Subcutaneous adipose tissue (tissue), 4 donors: Measurements from ENCODE around the gene ANO7. TPM values are rescaled to one million over a fixed set of nuclear protein-coding genes. Genes with fewer than 3 reads are reported as not detected.

Experiments used
- total RNA-seq, 4 donors: library from RNA; depleted of rRNA; stranded (reverse); fragments of >200 nt; gene quantifications; one replicate each; pipeline ENCODE4 v1.1.0, GENCODE V29; 2016
- TF ChIP-seq, protein P1 (sequence below): fragments of 450-650 bp; IDR thresholded peaks from one replicate; pipeline ENCODE4 v1.5.1; 2016; ENCODE audit warnings: low read depth, mild to moderate bottlenecking, control low read depth, antibody characterized with exemption, moderate library complexity

Gene ANO7
- total RNA-seq, 4 donors from 2014 or later, result 0.34 to 0.66 (median 0.65) TPM; not detected in 1

DNA sequence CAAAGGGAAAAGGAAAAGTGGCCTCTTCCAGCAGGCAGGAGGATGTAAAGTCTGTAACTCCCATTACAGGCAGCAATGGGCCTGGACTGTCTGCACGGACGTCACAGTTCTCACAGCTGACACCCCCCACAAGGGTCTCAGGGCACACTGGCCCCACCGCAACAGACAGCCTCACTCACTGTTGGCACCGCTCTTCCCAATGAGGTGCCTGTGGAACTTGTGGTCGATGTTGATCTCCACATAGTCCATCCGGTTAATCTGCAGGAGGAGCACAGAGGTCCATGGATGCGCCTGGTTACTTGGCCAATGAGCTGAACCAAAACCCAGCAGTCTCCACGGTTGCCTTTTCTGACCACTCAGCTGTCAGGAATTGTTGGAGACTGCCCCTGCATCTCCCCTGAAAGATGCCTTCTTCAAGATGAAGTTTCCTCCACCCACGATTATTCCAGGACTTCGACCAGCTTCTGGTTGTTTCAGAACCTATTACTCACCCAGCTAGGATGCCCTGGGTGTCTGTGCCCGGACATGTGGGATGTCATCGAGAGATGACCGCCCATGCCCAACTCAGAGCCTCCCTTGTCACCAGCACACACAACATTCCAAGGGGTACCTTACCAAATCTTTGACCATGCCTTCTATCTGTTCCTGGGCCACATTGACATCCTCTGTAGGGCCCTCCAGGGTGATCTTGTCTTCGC is 64.5 kb downstream of the ANO7 start:
- TF ChIP-seq, protein P1, sequence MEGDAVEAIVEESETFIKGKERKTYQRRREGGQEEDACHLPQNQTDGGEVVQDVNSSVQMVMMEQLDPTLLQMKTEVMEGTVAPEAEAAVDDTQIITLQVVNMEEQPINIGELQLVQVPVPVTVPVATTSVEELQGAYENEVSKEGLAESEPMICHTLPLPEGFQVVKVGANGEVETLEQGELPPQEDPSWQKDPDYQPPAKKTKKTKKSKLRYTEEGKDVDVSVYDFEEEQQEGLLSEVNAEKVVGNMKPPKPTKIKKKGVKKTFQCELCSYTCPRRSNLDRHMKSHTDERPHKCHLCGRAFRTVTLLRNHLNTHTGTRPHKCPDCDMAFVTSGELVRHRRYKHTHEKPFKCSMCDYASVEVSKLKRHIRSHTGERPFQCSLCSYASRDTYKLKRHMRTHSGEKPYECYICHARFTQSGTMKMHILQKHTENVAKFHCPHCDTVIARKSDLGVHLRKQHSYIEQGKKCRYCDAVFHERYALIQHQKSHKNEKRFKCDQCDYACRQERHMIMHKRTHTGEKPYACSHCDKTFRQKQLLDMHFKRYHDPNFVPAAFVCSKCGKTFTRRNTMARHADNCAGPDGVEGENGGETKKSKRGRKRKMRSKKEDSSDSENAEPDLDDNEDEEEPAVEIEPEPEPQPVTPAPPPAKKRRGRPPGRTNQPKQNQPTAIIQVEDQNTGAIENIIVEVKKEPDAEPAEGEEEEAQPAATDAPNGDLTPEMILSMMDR, result no peak

DNA sequence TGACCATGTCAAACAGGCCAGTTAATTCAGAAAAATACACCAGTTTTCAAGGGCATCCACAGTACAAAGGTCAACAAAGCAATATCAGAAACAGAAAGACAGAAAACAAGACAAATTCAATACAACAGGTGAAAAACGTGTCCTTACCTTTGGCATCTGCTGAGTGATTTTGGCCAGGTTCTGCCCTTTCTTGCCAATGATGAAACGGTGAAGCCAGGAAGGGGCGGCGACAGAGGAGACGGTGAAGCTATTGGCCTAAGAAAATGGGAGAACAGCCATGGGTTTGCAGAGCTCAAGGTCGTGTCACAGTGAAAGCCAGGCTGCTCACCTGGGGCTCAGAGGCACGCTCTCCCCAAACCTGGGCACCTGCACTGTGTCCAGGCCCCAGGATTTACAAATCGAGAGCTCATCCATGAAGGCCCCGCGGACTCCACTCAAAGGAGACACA is 66.5 kb downstream of the ANO7 start:
- TF ChIP-seq, protein P1, result no peak

DNA sequence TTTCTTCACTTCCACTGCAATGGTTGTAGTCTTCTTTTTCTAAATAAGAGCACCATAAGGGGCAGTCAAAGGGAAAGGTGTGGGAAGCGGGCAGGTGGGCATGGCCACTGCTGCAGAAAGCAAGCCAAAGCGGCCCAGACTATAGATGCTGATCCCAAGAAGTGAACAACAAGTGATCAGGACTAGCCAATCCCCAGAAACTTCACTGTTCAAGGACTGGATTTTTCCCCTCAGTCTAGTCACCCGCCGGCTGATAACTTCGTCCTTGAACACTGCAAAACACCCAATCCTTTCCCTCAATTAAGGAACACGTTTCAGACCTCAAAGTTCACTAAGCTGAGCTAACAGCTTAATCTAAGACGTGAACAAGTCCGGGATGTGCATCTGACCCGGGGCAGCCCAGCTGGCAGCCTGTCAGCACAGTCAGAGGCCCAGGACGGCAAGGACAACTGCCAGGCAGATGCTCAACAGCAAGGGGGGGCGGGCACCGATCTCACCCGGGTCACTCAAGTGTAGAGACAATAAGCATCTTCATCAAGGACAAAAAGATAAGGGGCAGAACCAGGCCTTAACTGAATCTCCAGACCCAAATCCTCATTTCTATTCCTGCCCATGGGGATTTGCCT is 67.2 kb downstream of the ANO7 start:
- TF ChIP-seq, protein P1, result no peak

DNA sequence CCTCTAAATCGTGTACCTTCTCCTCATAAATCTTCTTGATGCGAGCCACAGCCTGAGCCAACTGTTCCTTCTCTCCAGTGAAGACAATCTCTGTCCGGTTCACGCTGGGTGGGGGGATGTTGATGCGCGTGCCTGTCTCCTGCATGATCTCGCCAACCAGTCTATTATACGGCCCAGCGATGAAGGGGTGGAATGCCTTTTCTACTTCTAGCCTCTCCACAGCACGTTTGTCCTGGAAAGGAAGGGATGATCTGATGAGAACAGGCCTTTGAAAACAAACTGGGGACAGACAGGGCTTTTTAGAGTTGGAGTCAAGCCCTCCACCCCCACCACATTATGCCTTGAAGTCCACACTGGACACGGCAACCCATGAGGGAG is 67.7 kb downstream of the ANO7 start:
- TF ChIP-seq, protein P1, result no peak

DNA sequence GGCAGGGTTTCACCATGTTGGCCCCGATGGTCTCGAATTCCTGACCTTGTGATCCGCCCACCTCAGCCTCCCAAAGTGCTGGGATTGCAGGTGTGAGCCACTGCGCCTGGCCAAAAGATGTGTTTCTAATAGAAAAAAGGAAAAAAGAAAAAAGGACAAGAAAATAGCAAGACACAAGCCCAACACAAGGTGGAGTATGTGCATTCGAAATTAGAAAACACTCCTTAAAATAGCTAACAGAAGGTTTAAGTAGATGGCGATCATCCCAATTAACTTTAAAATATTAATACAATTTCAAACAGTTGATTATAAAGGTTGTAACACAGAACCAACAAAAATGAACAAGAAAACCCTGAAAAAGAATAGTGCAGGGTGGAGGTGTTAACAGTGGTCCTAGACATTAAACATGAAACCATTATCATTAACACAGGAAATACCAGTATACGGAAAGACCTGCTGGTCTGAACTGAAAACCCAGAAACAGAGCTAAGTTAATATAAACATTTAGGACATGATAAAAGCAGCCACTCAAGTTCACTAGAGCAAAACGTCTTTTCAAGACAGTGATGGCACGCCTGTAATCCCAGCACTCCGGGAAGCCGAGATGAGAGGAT is 69.0 kb downstream of the ANO7 start:
- TF ChIP-seq, protein P1, result no peak

DNA sequence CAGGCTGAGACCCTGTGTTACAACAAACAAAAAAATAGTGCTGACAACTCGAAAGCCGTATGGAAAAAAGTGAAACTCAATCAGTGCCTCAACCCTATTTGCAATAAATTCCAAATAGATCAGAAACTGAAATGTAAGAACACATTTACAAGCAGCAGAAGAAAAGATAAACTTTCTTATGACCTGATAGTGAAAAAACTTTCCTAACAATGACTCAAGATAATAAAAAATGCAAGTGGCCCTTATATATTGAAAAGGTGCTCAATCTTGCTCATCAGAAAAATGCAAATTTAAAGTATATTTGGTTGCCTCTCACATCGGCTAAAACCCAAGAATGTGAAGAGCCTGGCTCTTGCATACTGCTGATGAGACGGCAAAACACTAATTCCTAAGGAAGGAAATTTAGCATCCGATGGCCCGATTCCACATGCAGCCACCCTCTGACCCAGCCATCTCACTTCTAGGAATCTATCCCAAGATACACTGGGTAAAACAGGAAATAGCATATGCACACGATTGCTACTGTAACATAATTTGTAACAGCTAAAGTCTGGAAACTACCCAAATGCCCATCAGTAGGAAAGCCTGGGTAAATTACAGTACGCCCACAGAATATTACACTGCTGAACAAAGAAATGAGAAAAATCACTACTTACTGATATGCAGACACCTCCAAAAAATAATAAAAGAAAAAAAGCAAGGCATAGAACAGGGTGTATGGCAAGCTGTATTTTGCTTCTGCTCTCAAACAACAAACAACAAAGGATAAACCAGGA is 70.2 kb downstream of the ANO7 start:
- TF ChIP-seq, protein P1, result no peak

DNA sequence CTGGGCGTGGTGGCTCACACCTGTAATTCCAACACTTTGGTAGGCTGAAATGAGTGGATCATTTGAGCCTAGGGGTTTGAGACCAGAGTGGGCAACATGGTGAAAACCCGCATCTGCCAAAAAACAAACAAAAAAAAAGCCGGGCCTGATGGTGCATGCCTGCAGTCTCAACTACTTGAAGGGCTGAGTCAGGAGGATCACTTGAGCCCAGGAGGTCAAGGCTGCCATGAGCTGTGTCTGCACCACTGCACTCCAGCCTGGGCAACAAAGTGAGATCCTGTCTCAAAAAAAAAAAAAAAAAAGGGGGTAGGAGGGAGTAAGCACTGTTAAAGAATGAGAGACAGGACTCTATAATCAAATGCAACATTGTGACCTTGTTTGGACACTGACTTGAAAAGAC is 72.4 kb downstream of the ANO7 start:
- TF ChIP-seq, protein P1, result no peak
